Gastrocnemius medialis (tissue), 4 donors: Measurements from ENCODE around the gene SLC17A9. TPM values are rescaled to one million over a fixed set of nuclear protein-coding genes. Genes with fewer than 3 reads are reported as not detected.

Experiments used
- ATAC-seq, 2 donors: fragments of 150-250 bp; one replicate each; pipeline ENCODE4 v1.9.1; 2016
- DNase-seq, 2 donors: peaks; one replicate each; pipeline ENCODE4 v3.0.0-alpha.2; 2019
- H3K27ac ChIP-seq, 4 donors: fragments of 200-600 bp; sonication (generic); 1 replicate in 1 of 4; 2 replicates in 3 of 4; pipeline ENCODE4 v1.5.1; 2016 to 2018; ENCODE audit warnings: mild to moderate bottlenecking in 2 of 4, moderate library complexity in 1 of 4
- H3K27me3 ChIP-seq, 3 donors: fragments of 200-600 bp; sonication (generic) in 2 of 3; 1 replicate in 1 of 3; 2 replicates in 2 of 3; pipeline versions ENCODE4 v1.5.1 to v1.6.0; 2016 to 2019; ENCODE audit warnings: mild to moderate bottlenecking in 1 of 3, moderate library complexity in 1 of 3
- H3K36me3 ChIP-seq, 2 donors: fragments of 200-600 bp; sonication (generic) in 1 of 2; one replicate each; pipeline ENCODE4 v1.5.1; 2017 to 2018
- H3K4me1 ChIP-seq, 2 donors: fragments of 200-600 bp; sonication (generic) in 1 of 2; one replicate each; pipeline ENCODE4 v1.5.1; 2016 to 2017; ENCODE audit warnings: mild to moderate bottlenecking in 2 of 2
- H3K4me3 ChIP-seq, 4 donors: fragments of 200-600 bp; sonication (generic) in 3 of 4; 1 replicate in 1 of 4; 2 replicates in 3 of 4; pipeline ENCODE4 v1.5.1; 2016 to 2019; ENCODE audit warnings: mild to moderate bottlenecking in 2 of 4
- H3K9me3 ChIP-seq, 3 donors: fragments of 200-600 bp; sonication (generic) in 2 of 3; 1 replicate in 1 of 3; 2 replicates in 2 of 3; pipeline ENCODE4 v1.5.1; 2016 to 2019
- POLR2A ChIP-seq, 2 donors: fragments of 450-650 bp; IDR thresholded peaks; one replicate each; pipeline ENCODE4 v1.6.1; 2017; ENCODE audit warnings: antibody characterized with exemption in 2 of 2, mild to moderate bottlenecking in 2 of 2, moderate library complexity in 2 of 2
- in situ Hi-C, 4 donors: fragments of 200-750 bp; cut with MboI; loops; one replicate each; pipeline versions ENCODE4 v1.15.0 to v1.8.0; 2017; ENCODE audit warnings: low sequenced_read_pairs in 4 of 4
- intact Hi-C: fragments of 100-400 bp; cut with DNase I; formaldehyde crosslinking; loops from one replicate; pipeline ENCODE4 v1.15.1; 2023; ENCODE audit warnings: low total_unique reads
- total RNA-seq, 4 donors: library from RNA; depleted of rRNA; stranded (reverse); fragments of >200 nt; gene quantifications; one replicate each; pipeline versions ENCODE4 v1.1.0 to v1.2.3, GENCODE V29; 2016
- TF ChIP-seq, protein P1 (sequence below), 5 experiments: fragments of 450-650 bp in 3 of 5; fragments of 200-600 bp in 2 of 5; sonication (generic) in 2 of 5; IDR thresholded peaks in 4 of 5; conservative IDR thresholded peaks in 1 of 5; 1 replicate in 4 of 5; 2 replicates in 1 of 5; pipeline ENCODE4 v1.5.1; 2016 to 2019; ENCODE audit warnings: antibody characterized with exemption in 5 of 5, mild to moderate bottlenecking in 3 of 5, moderate library complexity in 3 of 5

SLC17A9 gene
- total RNA-seq, 4 donors from 2014 or later: 0.55 to 2.4 (median 1.2) TPM

GRCh38 chr20:62962891-62963613, 10.5 kb downstream of the SLC17A9 start:
- H3K27ac ChIP-seq: no peak overlapping the region
- TF ChIP-seq, protein P1, sequence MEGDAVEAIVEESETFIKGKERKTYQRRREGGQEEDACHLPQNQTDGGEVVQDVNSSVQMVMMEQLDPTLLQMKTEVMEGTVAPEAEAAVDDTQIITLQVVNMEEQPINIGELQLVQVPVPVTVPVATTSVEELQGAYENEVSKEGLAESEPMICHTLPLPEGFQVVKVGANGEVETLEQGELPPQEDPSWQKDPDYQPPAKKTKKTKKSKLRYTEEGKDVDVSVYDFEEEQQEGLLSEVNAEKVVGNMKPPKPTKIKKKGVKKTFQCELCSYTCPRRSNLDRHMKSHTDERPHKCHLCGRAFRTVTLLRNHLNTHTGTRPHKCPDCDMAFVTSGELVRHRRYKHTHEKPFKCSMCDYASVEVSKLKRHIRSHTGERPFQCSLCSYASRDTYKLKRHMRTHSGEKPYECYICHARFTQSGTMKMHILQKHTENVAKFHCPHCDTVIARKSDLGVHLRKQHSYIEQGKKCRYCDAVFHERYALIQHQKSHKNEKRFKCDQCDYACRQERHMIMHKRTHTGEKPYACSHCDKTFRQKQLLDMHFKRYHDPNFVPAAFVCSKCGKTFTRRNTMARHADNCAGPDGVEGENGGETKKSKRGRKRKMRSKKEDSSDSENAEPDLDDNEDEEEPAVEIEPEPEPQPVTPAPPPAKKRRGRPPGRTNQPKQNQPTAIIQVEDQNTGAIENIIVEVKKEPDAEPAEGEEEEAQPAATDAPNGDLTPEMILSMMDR (IDR thresholded peaks at IDR 0.05 in 4 of 5, conservative IDR thresholded peaks at IDR 0.05 in 1 of 5): no peak
- no peak for DNase-seq
- H3K36me3 ChIP-seq: no peaks in the 10 kb centered on the region
- no peaks in the 10 kb centered on the region for H3K4me1 ChIP-seq
- ATAC-seq: no peak
- in situ Hi-C loops: no loop called here
- intact Hi-C loops: no loop called here
- H3K9me3 ChIP-seq: no peaks in the 10 kb centered on the region
- no peaks in the 10 kb centered on the region for H3K27me3 ChIP-seq
- H3K4me3 ChIP-seq: no peak overlapping the region

- in situ Hi-C loops: no loop called here
- intact Hi-C loops: no loop called here
- Histone ChIP-seq H3K27ac (no peak overlapping the region), H3K9me3 (no peaks in the 10 kb centered on the region), H3K4me3 (no peak overlapping the region), H3K36me3 (no peaks in the 10 kb centered on the region), H3K4me1 (no peaks in the 10 kb centered on the region), H3K27me3 (no peaks in the 10 kb centered on the region)
- TF ChIP-seq, protein P1 (IDR thresholded peaks at IDR 0.05 in 4 of 5, conservative IDR thresholded peaks at IDR 0.05 in 1 of 5): no peak
- no peak for TF ChIP-seq POLR2A (IDR thresholded peaks at IDR 0.05)
- DNase-seq (no peak), ATAC-seq (no peak)
Observed at GRCh38 chr20:62963614-62964397, 11.3 kb downstream of the SLC17A9 start.

- TF ChIP-seq, protein P1 (IDR thresholded peaks at IDR 0.05 in 4 of 5, conservative IDR thresholded peaks at IDR 0.05 in 1 of 5): no peak
- TF ChIP-seq POLR2A (IDR thresholded peaks at IDR 0.05): no peak
- no peaks in the 10 kb centered on the region for H3K9me3 ChIP-seq
- no peak for ATAC-seq
- DNase-seq: no peak
- intact Hi-C loops (no loop called here), in situ Hi-C loops (no loop called here)
- no peak overlapping the region for H3K4me3 ChIP-seq
- no peaks in the 10 kb centered on the region for H3K4me1 ChIP-seq
- H3K27me3 ChIP-seq: peaks cover 0 to 3% (median 0%) of the 10 kb centered on the region in 3 donors
- no peaks in the 10 kb centered on the region for H3K36me3 ChIP-seq
- no peak overlapping the region for H3K27ac ChIP-seq
Observed at GRCh38 chr20:62964700-62965099, 12.2 kb downstream of the SLC17A9 start.

DNA sequence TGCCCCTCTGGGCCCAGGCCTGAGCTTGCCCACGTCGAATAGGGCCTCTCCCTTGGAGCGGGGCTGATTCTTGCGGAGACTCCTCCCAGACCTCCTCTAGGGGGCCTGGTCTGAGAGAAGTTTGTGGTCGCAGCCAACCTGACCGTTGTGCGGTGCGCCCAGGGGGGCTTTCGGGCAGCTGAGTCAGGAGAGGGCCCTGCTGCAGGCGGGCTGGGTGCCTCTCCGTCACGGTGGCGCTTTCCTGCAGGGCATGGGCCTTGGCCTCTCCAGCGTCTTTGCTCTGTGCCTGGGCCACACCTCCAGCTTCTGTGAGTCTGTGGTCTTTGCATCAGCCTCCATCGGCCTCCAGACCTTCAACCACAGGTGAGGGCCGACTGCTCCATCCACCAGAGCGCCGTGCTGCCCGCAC, 12.9 kb downstream of the SLC17A9 start:
- no peak overlapping the region for H3K27ac ChIP-seq
- no peaks in the 10 kb centered on the region for H3K9me3 ChIP-seq
- intact Hi-C loops (no loop called here), in situ Hi-C loops (no loop called here)
- H3K4me3 ChIP-seq: no peak overlapping the region
- DNase-seq (no peak), ATAC-seq (no peak)
- no peak for TF ChIP-seq POLR2A (IDR thresholded peaks at IDR 0.05)
- TF ChIP-seq, protein P1 (IDR thresholded peaks at IDR 0.05 in 4 of 5, conservative IDR thresholded peaks at IDR 0.05 in 1 of 5): no peak
- peaks cover 0 to 8% (median under 1%) of the 10 kb centered on the region in 3 donors for H3K27me3 ChIP-seq
- no peaks in the 10 kb centered on the region for H3K36me3 ChIP-seq
- H3K4me1 ChIP-seq: no peaks in the 10 kb centered on the region
